Ectodermal cell (in vitro differentiated cells): ENCODE measurements around the gene BARHL1.
"Not testable (repeated sequence)": the region's sequence is repeated elsewhere in the genome, so short reads cannot be mapped to it uniquely, and the experiment has no call there.

ENCODE experiments used
- H3K27ac ChIP-seq: 2 replicates; pipeline ENCODE4 v1.7.0; 2013; ENCODE audit warnings: mild to moderate bottlenecking, low read depth, low read length; ENCODE audit not compliant: insufficient read depth, poor library complexity, severe bottlenecking
- H3K27me3 ChIP-seq: 2 replicates; pipeline ENCODE4 v1.7.0; 2013; ENCODE audit warnings: mild to moderate bottlenecking, low read length; ENCODE audit not compliant: insufficient read depth, control insufficient read depth, poor library complexity, severe bottlenecking
- H3K36me3 ChIP-seq: one replicate; pipeline ENCODE4 v1.7.0; 2013; ENCODE audit warnings: low read length; ENCODE audit not compliant: control insufficient read depth, insufficient read depth
- H3K4me1 ChIP-seq: one replicate; pipeline ENCODE4 v1.7.0; 2013; ENCODE audit warnings: low read length; ENCODE audit not compliant: control insufficient read depth, insufficient read depth
- H3K4me3 ChIP-seq: 2 replicates; pipeline ENCODE4 v1.7.0; 2013; ENCODE audit warnings: low read depth, low read length, control low read depth; ENCODE audit not compliant: insufficient read depth
- H3K9me3 ChIP-seq: 2 replicates; pipeline ENCODE4 v1.7.0; 2013; ENCODE audit warnings: mild to moderate bottlenecking, low read length, moderate library complexity; ENCODE audit not compliant: control insufficient read depth
- WGBS, 2 experiments: methylation state at CpG; one replicate each; pipeline ENCODE4 v1.1.7; 2013; ENCODE audit warnings: missing lambda C conversion rate in 2 of 2; 5-methylcytosine and 5-hydroxymethylcytosine counted together

BARHL1 gene

DNA sequence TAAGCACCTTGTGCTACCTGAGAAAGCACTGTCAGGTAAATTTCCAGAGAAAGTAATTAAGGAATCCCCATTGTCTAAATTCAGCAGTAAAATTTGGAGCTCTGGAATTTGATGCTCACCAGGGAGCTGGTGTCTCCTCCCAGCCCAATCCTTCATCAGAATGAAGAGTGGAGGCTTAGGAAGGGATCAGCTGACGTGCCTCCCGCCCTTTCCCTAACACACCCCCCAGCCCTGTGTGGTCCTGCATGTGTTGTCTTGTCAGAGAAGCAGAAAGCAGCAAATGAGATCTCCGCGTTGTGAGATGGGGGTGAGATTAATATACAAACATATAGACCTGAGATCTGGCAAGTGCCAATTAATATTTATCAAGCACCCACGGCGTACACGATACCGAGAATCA lies 26.9 kb upstream of the BARHL1 start:
- H3K27me3 ChIP-seq = no peaks in the 10 kb centered on the region
- H3K27ac ChIP-seq = peak overlapping the region; percentile 33
- WGBS, 2 experiments = 60 to 68% methylated on average over 8 of the region's 8 CpGs
- no peaks in the 10 kb centered on the region for H3K36me3 ChIP-seq
- no peaks in the 10 kb centered on the region for H3K9me3 ChIP-seq
- H3K4me3 ChIP-seq = no peak overlapping the region
- H3K4me1 ChIP-seq = peaks cover 34% of the 10 kb centered on the region

DNA sequence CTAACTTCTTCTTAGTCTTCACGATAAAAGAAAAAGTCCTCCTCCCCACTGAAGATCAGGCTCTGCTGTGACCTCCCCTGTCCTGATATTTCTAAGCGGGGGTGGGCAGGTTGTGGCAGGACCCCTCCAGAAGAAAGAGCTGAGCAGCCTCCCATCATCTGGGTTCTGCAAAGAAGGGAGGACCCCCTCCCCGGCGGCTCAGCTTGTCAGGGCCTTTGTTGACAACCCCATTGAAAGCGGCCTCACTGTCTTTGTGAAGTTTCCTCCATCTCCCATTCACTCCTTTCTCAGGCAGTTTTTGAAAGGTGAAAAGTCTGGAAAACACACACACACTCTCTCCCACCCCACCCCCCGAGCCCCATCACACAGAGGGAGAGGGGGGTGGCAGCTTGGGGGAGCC lies 26.2 kb upstream of the BARHL1 start:
- peak overlapping the region; percentile 72 for H3K27ac ChIP-seq
- H3K9me3 ChIP-seq = no peaks in the 10 kb centered on the region
- peaks cover 37% of the 10 kb centered on the region for H3K4me1 ChIP-seq
- H3K27me3 ChIP-seq = no peaks in the 10 kb centered on the region
- no peak overlapping the region for H3K4me3 ChIP-seq
- no peaks in the 10 kb centered on the region for H3K36me3 ChIP-seq
- WGBS, 2 experiments = 19% methylated on average over 5 to 6 of the region's 6 CpGs

DNA sequence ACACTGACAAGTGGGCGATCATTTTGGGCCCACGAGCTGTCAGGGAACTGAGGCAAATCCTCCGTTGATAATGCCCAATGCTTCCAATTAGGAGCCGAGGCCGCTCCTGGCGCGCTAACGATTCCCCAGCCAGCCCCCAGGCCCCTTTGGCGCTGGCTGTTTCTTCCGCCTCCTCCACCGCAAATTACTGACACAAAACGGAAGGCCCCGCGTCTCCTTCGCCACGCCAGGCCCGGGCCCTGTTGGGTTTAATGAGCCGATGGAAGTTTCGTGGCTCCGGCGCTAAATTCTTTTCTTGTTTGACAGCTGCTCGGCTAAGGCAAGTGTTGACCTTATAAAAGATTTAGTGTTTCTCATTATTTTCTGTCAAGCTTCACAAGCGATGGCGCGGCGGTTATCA lies 25.7 kb upstream of the BARHL1 start:
- Histone ChIP-seq H3K27me3 (no peaks in the 10 kb centered on the region), H3K4me3 (no peak overlapping the region), H3K9me3 (no peaks in the 10 kb centered on the region), H3K27ac (peak overlapping the region; percentile 72), H3K4me1 (peaks cover 41% of the 10 kb centered on the region), H3K36me3 (no peaks in the 10 kb centered on the region)
- 83 to 84% methylated on average over 26 of the region's 26 CpGs for WGBS, 2 experiments

DNA sequence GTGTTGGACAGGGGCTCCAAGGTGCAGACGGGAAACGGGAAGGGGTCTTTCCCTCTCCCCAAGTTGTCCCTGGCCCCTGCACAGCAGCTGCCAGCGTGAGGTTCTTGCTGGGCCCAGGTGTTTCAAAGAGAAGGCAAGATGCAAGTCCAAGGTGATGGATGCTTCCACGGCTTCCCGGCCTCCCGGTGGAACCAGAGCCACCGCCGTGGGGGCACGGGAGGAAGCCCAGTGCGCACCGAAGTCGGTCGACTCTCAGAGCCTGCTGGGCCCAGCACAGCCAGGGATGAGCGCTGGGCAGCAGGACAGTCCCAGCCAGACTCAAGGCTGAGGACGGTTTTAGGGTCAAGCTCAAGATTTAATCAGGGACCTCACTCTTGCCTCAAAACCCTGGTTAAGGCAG lies 25.2 kb upstream of the BARHL1 start:
- no peak overlapping the region for H3K4me3 ChIP-seq
- H3K4me1 ChIP-seq = peaks cover 45% of the 10 kb centered on the region
- no peaks in the 10 kb centered on the region for H3K27me3 ChIP-seq
- no peak overlapping the region for H3K27ac ChIP-seq
- WGBS, 2 experiments = 92 to 93% methylated on average over 15 of the region's 15 CpGs
- H3K9me3 ChIP-seq = no peaks in the 10 kb centered on the region
- no peaks in the 10 kb centered on the region for H3K36me3 ChIP-seq

DNA sequence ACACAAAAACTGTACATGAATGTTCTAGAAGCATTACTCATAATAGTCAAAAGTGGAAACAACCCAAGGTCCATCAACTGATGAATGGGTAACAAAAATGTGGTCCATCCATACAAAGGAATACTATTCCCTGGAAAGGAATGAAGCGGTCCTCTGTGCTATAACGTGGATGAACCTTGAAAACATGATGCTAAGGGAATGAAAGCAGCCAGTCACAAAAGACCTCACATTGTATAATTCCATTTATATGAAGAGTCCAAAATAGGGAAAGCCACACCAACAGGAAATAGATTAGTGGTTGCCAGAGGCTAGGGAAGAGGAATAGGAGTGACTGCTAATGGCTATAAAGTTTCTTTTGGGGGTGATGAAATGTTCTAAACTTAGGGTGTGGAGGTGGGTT lies 22.7 kb upstream of the BARHL1 start:
- 90 to 94% methylated on average over 2 of the region's 2 CpGs for WGBS, 2 experiments

DNA sequence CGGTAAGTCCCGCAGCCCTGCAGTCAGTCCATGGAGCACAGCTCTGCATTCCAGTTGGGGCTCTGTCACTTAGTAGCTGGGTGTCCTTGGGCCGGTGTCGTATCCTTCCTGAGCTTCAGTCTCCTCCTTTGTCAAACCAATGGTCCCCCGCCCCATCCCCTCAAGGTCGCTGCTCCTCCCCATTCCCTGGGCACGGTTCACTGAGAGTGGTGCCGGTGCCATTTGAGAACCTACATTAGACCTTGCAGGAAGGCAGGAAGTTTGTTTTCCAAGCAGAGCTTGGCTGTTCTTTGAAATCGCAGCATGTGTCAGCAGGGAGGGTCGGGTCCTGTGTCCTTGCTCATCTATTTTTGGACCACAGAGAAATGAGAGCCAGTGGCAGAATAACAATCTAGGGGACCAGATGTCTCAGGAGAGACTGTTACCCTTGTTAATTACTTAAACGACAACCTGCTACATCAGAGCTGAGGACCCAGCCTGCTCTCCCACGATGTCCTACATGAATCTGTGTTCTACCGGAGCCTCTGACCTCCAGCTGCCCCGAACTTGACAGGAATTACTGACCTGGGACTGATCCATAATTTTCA lies 21.7 kb upstream of the BARHL1 start:
- Histone ChIP-seq H3K9me3 (no peaks in the 10 kb centered on the region), H3K4me3 (no peak overlapping the region), H3K36me3 (no peaks in the 10 kb centered on the region), H3K27ac (no peak overlapping the region), H3K27me3 (no peaks in the 10 kb centered on the region), H3K4me1 (peaks cover 37% of the 10 kb centered on the region)
- WGBS, 2 experiments = 76 to 80% methylated on average over 14 of the region's 14 CpGs

More for the DNA sequence above, 22.7 kb upstream of the BARHL1 start:
- no peaks in the 10 kb centered on the region for H3K36me3 ChIP-seq
- no peaks in the 10 kb centered on the region for H3K27me3 ChIP-seq
- no peaks in the 10 kb centered on the region for H3K9me3 ChIP-seq
- H3K4me3 ChIP-seq = no peak overlapping the region
- no peak overlapping the region for H3K27ac ChIP-seq
- H3K4me1 ChIP-seq = peaks cover 47% of the 10 kb centered on the region

DNA sequence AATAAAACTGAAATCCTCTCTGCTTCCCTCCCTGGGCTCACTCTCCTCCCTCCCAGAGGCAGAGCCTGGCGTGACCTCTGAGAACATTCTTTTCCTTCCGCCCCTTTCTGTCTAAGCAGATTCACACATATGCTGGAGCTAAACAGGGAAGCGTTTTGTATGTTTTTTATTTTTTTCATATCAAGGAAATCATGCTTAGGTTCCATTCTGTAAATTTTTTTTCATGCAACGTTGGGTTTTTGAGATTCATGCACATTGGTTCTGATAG lies 20.2 kb upstream of the BARHL1 start:
- 88 to 97% methylated on average over 4 of the region's 4 CpGs for WGBS, 2 experiments
- peaks cover 22% of the 10 kb centered on the region for H3K4me1 ChIP-seq
- H3K9me3 ChIP-seq = no peaks in the 10 kb centered on the region
- no peaks in the 10 kb centered on the region for H3K36me3 ChIP-seq
- no peaks in the 10 kb centered on the region for H3K27me3 ChIP-seq
- no peak overlapping the region for H3K27ac ChIP-seq
- no peak overlapping the region for H3K4me3 ChIP-seq

DNA sequence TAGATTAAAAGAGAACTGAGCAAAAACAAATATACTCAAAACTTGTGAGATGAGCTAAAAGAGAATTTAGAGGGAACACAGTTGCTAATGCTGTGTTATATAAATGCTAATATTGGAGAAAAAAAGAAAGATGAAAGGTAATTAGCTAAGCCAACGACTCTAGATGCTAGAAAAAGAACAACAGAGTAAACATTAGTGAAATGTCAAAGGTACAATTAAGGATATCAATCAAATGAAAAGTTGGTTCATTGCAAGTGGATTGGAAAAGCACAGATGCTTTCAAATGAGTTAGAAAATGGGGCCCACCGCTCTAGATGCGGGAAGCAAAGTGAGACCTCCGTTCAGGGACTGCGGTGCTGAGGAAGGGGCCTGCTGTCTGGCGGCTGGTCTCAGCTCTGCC lies 17.9 kb upstream of the BARHL1 start:
- H3K27ac ChIP-seq = no peak overlapping the region
- H3K4me3 ChIP-seq = no peak overlapping the region
- no peaks in the 10 kb centered on the region for H3K36me3 ChIP-seq
- 85 to 86% methylated on average over 6 of the region's 6 CpGs for WGBS, 2 experiments
- no peaks in the 10 kb centered on the region for H3K9me3 ChIP-seq
- H3K27me3 ChIP-seq = no peaks in the 10 kb centered on the region
- peaks cover 16% of the 10 kb centered on the region for H3K4me1 ChIP-seq

DNA sequence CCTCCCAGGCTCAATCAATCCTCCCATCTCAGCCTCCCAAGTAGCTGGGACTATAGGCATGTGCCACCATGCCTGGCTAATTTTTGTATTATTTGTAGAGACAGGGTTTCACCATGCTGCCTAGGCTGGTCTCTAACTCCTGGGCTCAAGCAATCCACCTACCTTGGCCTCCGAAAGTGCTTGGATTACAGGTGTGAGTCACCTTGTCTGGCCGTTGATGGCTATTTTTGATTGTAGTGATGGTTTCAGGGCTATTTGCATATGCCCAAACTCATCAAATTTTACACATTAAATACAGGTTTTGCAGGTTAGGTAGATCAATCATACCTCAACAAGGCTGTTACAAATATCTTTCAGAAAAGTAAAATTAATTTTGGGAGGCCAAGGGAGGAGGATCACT lies 13.6 kb upstream of the BARHL1 start:
- H3K4me3 ChIP-seq, H3K9me3 ChIP-seq, H3K36me3 ChIP-seq, H3K4me1 ChIP-seq, H3K27ac ChIP-seq, H3K27me3 ChIP-seq: not testable (repeated sequence)
- WGBS, 2 experiments = 93 to 94% methylated on average over 2 of the region's 2 CpGs

DNA sequence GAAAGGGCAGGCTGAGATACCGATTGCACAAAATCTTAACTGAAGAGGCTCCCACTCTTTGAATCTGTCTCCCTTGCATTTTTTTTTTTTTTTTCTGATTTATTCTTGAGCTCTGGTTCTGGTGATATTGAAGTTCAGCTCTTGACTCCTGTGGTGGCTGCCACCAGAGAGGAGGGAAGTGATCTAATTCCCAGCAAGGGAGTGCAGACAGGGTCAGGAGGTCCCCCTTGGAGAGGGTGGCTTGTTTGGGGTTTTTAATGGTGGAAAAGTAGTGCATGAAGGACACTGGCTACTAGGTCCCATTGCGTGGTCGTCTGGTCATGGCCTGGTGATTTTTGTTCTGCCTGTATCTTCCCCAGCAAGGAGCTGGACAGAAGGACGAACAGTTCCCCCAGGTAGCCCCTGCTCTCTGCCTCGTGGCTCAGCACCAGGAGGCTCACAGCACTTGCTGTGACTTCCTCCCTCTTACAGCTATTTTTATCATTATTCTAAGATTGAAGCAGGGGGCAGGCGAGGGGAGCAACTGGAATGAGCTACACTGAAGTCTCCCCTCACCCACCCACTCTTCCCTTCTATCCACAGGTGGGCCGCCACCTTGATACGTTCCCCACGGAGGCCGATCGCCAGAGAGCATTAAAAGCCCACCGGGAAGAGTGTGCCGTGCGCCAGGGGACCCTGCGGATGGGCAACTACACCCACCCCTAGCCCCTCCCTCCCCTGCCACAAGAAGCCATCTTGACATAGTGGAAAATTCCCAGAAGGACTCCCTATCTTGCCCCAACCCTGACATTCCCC lies 10.4 kb upstream of the BARHL1 start:
- peaks cover 20% of the 10 kb centered on the region for H3K27me3 ChIP-seq
- no peak overlapping the region for H3K27ac ChIP-seq
- no peaks in the 10 kb centered on the region for H3K36me3 ChIP-seq
- WGBS, 2 experiments = 88 to 91% methylated on average over 15 of the region's 15 CpGs
- no peaks in the 10 kb centered on the region for H3K9me3 ChIP-seq
- H3K4me3 ChIP-seq = no peak overlapping the region
- H3K4me1 ChIP-seq = peaks cover 13% of the 10 kb centered on the region
